Measurements from ENCODE around the gene DGKB. TPM values are rescaled to one million over a fixed set of nuclear protein-coding genes. Genes with fewer than 3 reads are reported as not detected.

DGKB gene
- total RNA-seq = 0.37 TPM in 1 of 2 replicates, not detected in the other

DNA sequence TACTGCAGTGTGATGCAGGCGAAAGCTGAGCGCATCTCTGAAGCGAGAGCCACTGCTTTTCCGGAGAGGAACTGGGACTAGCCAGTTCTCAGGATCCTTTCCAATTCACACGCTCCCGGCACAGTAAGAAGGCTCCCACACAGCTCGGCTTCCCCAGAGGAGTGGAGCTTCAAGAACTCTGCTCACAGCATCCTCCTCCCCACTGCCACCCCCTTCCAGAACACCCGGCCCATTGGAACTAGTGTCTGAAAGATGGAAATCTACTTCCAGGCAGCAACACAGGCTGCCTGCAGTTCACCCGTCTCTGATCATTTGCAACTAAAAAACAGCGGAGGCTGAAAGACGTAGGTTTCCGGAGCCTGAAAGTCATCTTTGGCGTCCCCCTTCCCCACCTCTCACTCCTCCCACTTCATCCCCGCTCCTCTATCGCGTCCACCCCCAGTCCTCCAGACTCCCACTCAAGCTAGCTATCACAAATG, at the start of gene DGKB:
Gene DGKB (minus strand): TSS at position 163 of the 479 bp plus-strand sequence.

